Bronchial epithelial cell (primary cell): ENCODE measurements around the gene ALDH18A1. TPM values are rescaled to one million over a fixed set of nuclear protein-coding genes. Genes with fewer than 3 reads are reported as not detected.

Source experiments
- DNase-seq: peaks from one replicate; pipeline ENCODE4 v3.0.0-alpha.2; 2010; ENCODE audit warnings: low read depth
- FAIRE-seq: peaks from 2 replicates; lab custom pipeline; 2011; peaks lifted over from hg19 to GRCh38; lab: Jason Lieb, UNC
- H3K27me3 ChIP-seq: 2 replicates; pipeline ENCODE4 v1.5.1; 2011; ENCODE audit warnings: low read length; ENCODE audit not compliant: control insufficient read depth, insufficient read depth
- H3K36me3 ChIP-seq: 2 replicates; pipeline ENCODE4 v1.5.1; 2011; ENCODE audit warnings: low read length; ENCODE audit not compliant: control insufficient read depth, insufficient read depth
- H3K4me3 ChIP-seq: 2 replicates; pipeline ENCODE4 v1.5.1; 2011; ENCODE audit warnings: mild to moderate bottlenecking, low read depth, low read length, control low read depth
- CTCF ChIP-seq: IDR thresholded peaks from 2 replicates; pipeline ENCODE4 v1.5.1; 2011; ENCODE audit warnings: mild to moderate bottlenecking, moderate library complexity, low read length, control low read depth, inconsistent platforms; ENCODE audit not compliant: insufficient read depth, severe bottlenecking
- total RNA-seq: library from RNA; depleted of rRNA; stranded (reverse); fragments of >200 nt; gene quantifications from 2 replicates; pipeline ENCODE4 v1.2.1, GENCODE V29; 2014

The ALDH18A1 gene
- total RNA-seq, 1 donor from 2014 or later, result 68.4 TPM

- no peaks in the 10 kb centered on the region for H3K27me3 ChIP-seq
- peaks cover 6% of the 10 kb centered on the region for H3K36me3 ChIP-seq
- no peak overlapping the region for H3K4me3 ChIP-seq
- TF ChIP-seq CTCF, result no peak
- FAIRE-seq (no peak), DNase-seq (no peak)
Measured at GRCh38 chr10:95648138-95648537, 8.4 kb downstream of the ALDH18A1 start.

- FAIRE-seq, result no peak
- Histone ChIP-seq H3K4me3 (no peak overlapping the region), H3K36me3 (peaks cover 15% of the 10 kb centered on the region), H3K27me3 (no peaks in the 10 kb centered on the region)
- DNase-seq, result no peak
- no peak for TF ChIP-seq CTCF
Measured at GRCh38 chr10:95646160-95646559, 10.4 kb downstream of the ALDH18A1 start.

- no peak overlapping the region for H3K4me3 ChIP-seq
- FAIRE-seq (no peak), DNase-seq (no peak)
- no peaks in the 10 kb centered on the region for H3K27me3 ChIP-seq
- H3K36me3 ChIP-seq, result peaks cover 17% of the 10 kb centered on the region
- TF ChIP-seq CTCF, result no peak
Measured at GRCh38 chr10:95644901-95645300, 11.6 kb downstream of the ALDH18A1 start.

- Histone ChIP-seq H3K27me3 (no peaks in the 10 kb centered on the region), H3K4me3 (no peak overlapping the region), H3K36me3 (peaks cover 16% of the 10 kb centered on the region)
- no peak for TF ChIP-seq CTCF
- FAIRE-seq (no peak), DNase-seq (no peak)
Measured at GRCh38 chr10:95640891-95641315, 15.6 kb downstream of the ALDH18A1 start.

GRCh38 chr10:95637911-95638310 lies 18.6 kb downstream of the ALDH18A1 start:
- DNase-seq (no peak), FAIRE-seq (no peak)
- Histone ChIP-seq H3K27me3 (no peaks in the 10 kb centered on the region), H3K36me3 (peaks cover 20% of the 10 kb centered on the region), H3K4me3 (no peak overlapping the region)
- TF ChIP-seq CTCF, result no peak

GRCh38 chr10:95637140-95637539 lies 19.4 kb downstream of the ALDH18A1 start:
- no peak for TF ChIP-seq CTCF
- Histone ChIP-seq H3K27me3 (no peaks in the 10 kb centered on the region), H3K36me3 (peaks cover 14% of the 10 kb centered on the region), H3K4me3 (no peak overlapping the region)
- no peak for FAIRE-seq
- DNase-seq, result no peak
